NCI-H748 (cell line): Measurements from ENCODE around the gene TIMP4.

ENCODE experiments used
- DNase-seq: peaks from one replicate; lab custom pipeline; 2025; ENCODE audit not compliant: unreplicated experiment; lab: John Stamatoyannopoulos, UW

TIMP4 gene

GRCh38 chr3:12107071-12107713, 51.5 kb downstream of the TIMP4 start:
- DNase-seq: no peak
